ENCODE data around the gene RIMS3.
"Not testable (repeated sequence)": the region's sequence is repeated elsewhere in the genome, so short reads cannot be mapped to it uniquely, and the experiment has no call there.

The RIMS3 gene

DNA sequence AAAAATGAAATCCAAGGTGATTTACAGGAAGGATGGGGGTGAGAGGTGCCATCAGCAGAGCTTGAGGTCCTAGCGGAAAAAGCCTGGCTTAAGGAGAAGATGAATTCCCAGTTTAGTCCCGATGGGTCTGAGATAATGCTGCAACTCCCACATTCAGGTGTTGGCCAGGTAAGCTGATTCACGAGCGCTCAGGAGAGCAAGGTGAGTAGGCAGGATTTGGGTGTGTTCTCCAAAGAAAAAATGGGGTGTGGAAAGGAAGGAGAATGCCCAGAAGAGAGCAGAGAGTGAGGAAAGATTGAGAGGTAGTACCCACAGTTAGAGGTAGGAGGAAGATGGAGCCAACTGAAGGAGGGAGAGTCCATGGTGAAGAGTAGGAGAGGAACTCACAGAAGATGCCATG is 12.5 kb downstream of the RIMS3 start:
- no peak for DNase-seq

DNA sequence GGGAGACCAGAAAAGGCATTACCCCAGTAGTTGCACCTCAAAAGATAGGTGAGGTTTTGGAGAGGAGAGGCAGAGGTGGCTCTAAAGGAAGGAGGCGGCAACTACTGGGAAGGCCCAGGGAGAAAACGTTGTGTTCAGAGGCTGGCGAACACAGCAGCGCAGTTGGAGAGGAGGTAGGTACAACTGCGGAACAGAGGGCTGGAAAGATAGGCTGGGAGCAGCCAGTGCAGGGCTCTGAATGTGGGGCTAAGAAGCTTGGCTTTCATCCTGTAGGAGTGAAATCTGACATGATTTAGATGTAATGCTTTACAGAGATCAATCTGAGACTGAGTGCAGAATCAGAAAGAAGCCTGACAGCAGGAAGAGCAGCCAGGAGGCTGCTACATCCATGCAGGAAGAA is 13.0 kb downstream of the RIMS3 start:
- DNase-seq: no peak

DNA sequence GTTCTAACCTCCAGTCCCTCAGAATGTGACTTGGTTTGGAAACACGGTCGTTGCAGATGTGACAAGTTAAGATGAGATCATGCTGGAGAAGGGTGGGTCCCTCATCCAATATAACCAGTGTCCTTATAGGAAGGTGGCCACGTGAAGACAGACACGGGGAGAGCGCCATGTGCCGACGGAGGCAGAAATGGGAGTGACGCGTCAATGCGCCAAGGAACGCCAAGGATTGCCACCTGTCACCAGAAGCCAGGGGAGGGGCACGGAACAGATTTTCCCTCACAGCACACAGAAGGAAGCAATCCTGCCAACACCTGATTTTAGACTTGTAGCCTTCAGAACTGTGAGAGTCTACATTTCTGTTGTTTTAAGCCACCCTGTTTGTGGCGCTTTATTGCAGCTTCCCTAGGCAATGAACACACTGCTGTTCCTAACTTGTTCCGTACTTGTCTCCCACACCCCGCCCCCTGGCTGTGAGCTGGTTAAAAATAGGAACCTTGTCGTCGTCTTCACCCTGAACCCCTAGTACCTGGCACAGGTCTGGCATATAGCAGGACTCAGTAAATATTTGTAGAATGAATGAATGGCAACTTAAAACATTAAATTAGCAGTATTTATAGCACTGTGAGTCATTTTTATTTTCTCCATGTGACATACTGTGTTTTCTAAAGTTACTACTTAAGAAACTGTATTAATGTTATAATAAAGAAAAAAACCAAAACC is 14.2 kb downstream of the RIMS3 start:
- DNase-seq: no peak

DNA sequence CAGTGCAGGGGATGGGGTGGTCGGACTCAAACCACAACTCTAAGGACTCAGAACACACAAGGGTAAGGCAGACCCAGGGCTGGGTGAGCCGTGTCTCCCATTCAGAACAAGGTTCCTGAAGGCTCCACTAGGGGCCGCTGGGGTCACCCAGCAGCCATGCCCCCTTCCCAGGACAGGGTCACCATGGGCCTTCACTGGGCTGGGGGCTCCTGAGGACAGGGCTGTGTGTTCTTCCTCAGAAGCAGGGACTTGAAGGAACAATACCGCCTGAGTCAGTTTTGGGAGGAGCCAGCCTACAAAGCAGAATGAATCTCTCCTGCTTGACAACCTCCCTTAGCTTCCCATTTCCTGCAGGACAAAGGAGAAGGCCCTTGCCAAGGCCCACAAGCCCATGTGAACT is 15.4 kb downstream of the RIMS3 start:
- no peak for DNase-seq

DNA sequence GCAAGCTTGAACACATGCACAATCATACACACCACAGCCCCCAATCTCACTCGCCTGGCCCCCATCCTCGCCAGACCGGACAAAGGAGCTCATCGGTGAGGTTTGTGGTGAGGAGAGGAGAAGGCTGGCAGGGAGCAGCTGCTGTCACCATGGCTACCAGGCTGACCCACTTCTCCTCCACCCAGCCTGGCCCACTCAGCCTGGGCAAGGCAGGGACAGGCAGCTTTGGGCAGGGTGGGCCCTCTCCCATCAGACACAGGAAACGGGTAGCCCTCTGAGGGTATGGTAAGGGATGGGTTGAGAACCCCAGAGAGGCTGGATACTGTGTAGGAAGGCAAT is 15.9 kb downstream of the RIMS3 start:
- no peak for DNase-seq

DNA sequence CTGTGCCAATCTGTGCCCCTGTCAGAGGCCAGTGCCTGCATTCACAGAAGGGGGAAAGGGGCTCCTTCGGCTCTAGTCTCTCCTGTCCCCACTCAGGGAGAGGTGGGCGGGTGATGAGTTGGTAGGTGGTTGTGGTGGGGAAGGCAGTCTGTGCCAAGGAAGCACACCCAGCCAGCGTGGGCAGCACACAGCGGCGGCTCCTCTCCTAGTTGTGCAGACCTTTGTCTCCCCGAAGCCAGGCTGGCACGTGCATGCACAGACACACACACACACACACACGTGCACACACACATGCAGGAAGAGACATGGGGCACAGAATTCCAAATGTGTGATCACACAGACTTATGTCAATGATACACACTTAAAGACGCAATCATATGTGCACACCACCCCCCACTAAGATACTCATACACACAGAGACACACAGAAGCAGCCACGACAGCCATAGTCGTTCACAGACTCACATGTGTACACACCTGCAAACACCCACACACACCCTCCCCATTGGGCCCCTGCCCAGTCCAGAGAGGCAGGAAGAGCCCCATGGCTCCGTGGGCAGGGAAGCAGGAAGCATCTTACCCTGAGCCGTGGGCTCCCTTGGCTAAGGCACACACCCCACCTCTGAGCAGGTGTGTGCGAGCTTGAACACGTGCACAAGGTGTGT is 16.4 kb downstream of the RIMS3 start:
- no peak for DNase-seq

DNA sequence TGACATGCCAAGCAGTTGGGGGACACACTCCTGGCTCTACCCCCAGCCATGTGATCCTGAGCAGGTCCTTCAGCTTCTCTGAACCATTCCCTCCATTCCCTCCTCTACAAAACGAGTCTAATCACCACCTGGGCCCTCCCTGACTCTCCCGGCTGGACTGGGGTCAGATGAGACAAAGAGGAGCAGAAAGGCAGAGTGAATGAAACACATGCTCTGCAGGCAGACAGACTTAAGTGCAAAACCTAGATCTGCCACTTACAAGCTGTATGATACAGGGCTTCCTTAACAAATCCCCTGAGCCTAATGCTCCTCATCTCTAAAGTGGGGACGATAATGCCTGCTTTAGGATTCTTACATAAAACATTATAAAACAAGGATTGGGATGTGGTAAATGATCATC is 17.3 kb downstream of the RIMS3 start:
- DNase-seq: no peak

DNA sequence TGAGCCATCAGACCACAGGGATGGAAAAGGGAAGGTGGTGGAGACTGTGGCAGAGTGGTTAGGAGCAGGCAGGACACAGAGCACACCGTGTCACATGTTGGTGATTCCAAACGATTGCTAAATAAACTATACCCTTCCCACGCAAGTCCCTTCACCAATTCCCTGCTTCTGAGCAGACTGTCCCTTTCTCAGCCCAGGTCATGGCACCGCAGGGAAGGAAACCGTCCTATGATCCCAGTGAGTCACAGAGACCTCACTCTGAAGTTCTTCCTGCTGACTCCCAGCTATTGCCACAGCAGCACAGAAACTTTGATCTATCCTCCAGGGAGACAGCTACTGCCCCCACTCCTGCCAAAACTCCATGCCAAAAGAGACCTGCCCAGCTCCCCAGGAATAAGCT is 19.2 kb downstream of the RIMS3 start:
- DNase-seq: peak; percentile 51

DNA sequence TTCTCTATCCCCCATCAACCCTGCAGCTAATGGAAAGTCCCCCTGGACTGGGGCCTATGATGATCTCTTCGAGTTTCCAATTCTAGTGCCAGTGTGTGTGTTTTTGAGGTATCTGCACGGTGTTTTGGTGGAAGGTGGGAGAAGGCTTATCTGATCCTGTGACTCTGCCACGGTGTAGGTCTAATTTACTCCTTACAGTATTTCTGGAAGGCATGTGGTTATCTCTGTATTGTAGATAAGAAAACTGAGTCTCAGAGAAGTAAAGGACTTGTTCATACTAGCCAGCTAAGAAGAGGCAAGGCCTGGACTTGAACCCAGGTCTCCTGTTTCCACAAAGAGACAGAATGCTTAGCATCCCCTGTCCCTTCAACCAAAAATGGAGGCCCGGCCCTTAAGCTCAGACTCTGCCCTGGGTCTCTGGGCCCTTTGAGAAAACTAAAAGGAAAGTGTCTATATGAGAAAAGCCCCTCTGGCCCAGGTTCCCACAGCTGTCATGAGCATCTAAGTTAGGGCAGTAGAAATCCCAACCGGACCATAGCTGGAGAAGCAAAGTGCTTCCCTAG is 20.3 kb downstream of the RIMS3 start:
- DNase-seq: no peak

DNA sequence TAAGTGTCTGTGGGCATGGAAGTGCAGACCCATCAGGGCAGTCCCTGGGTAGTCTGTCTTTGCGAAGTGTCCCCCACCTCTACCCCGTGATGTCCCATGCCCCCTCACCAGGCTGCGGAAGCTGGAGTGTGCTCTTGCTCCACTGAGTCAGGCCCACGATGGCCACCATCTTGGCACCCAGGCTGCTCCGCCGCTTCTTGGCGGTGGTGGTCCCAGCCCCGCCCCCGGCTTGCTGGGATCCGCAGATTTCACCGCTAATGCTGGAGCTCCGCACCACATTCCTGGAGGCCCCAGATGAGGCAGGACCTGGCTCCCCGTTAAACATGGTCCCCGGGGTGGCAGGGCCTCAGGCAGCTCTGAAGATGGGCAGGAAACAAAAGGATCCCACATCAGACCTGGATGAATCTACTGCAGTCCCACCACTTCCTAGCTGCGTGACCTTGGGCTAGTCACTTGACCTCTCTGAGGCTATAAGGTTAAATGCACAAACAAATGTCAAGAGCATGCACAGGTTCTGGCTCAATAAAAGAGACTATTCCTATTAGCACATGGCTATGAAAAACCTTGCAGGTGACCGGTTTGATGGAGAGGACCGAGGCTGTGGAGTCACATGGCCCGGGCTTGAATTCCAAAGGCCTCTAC is 23.8 kb downstream of the RIMS3 start:
- DNase-seq: no peak

DNA sequence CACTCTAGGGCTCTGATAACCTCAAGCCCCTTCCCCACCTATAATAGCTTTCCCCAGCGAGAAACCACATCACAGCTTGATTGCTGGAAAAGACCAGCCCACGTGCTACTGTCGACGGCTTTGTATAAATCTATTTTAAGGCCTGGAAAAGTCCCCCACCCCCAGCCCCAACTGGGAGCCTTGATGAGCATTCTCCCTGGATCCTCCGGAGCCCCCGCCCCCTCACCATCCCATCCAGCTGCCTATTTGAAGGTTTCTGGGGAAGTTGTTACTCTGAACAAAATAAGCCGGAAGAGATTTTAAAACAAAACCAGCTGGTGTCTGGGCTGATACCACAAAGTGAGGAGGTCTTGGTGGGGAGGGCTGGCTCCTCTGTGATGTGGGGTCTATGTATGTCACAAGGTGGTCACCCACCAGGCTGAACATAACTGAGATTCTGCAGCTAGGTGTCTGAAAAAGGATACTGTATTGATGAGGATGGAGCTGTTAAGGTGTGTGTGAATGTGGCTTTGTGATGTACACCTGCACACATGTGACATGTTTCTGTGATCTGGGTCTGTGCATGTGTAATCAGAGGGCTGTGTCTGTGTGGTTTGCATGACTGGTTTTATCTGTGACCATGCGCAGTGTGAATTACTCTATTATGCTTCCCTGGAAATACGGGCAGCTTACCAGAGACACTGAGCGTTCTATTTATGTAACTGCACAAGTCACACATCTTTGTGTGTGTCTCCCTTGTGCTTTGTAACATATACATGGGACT is 25.0 kb downstream of the RIMS3 start:
- DNase-seq: no peak

DNA sequence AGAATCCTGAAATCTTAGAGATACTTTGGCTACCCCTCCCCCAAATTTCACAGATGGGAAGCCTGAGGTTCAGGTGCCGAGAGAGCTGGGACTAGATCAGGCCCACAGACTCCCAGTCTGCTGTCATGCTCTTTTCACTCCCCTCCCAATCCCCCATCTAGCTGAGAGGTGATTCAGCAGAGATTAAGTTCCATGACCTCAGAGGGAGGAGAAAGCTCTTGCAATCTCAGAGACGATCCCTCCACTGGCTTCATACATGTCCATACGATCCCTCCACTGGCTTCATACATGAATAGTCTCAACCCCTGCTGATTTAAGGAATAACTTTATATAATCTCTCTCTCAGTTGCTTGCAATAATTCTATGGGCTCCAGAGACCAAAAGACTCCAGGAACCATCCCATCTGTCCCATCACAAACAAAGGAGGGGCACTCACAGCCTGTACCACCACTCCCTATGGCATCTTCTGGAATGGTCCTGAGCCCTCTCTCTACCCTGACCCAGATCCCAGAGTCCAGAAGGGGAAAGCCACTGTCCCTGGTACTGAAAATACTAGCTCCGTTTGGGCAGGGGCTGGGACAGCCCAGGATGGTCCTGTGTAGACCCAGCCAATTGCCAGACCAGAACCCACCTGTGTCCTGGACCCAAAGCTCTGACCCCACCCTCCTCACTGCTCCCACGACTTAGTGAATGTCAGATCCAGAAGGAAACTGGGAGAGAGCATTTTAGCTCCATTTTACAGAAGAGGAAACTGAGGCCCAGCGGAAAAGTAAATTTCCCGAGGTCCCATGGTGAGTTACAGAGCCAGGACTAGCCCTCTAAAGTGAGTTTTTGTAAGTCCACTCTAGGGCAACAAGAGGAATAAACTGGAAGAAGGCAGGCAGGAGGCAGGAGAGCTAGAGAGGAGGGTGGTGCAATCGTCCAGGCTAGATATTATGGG is 27.1 kb downstream of the RIMS3 start:
- no peak for DNase-seq

DNA sequence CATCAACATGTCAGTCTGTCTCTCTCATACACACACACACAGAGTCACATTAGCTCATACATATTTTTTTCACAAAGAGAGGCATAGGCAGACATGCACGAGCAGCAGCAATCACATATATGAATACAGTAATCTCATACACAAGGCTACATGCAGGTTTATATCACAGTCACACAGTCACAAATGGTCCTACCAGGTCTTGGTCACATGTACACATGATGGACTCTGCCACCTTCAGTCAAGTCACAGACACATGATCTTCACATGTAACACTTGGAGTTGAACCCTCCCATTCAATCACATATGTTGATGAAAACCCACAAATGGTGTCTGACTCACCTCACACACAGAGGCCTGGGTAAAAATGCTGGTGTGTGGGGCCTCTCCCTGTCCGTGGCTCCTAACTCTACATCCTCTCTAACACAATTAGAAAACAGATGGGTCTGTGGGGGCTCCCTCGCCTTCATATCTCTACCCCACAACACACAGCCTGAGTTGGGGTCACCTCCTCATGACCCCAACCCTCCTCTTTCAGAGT is 27.9 kb downstream of the RIMS3 start:
- no peak for DNase-seq

DNA sequence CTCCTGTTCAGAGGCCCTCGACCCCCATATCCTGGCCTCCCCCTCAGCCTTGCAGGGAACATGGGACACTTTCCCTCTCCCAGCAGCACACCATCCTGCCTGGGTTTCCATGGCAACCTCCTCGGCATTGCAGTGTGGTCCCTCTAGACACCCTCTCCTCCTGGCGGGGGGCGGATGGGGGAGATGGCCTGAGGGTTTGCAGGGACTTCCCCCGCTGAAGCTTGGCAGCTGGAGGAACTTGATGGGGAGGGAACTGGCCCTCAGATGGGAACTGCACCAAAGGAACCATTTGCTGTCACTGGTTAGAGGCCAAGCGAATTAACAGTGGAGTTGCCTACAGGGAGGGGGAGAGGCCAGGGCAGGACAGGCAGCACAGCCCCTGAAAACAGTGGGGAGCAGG is 28.7 kb downstream of the RIMS3 start:
- no peak for DNase-seq

DNA sequence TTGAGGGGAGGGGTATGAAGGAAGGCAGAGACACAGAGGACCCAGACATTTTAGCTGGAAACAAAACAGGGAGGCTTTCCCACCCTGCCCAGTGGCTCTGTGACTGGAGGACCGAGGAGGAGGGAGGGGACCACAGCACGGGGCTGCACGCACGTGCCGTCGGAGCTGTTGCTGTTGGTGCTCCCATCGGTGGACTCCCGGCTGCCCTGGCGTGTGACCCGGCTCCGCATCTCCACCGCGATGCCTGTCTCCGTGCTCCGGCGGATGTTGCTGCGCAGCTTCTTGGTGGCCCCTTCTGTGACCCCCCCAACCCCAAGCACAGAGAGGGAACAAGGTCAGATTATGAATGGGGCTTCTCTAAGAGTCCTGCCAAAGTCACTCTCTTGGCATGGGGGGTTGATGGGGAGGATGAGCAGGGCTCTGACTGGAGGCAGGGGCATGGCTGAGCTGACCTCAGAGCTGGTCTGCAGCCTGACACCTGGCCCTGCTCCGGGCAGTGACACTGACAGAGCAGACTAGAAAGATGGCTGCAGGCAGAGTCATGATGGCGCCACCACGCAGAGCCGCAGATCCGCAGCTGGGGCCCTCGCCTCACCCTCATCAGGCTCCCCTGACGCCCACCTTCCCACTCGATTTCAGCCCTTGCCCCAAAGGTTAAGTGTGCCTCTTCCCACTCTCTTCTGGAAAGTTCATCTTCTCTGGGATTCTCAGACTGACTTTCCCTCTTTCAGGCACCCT is 29.6 kb downstream of the RIMS3 start:
- DNase-seq: no peak

DNA sequence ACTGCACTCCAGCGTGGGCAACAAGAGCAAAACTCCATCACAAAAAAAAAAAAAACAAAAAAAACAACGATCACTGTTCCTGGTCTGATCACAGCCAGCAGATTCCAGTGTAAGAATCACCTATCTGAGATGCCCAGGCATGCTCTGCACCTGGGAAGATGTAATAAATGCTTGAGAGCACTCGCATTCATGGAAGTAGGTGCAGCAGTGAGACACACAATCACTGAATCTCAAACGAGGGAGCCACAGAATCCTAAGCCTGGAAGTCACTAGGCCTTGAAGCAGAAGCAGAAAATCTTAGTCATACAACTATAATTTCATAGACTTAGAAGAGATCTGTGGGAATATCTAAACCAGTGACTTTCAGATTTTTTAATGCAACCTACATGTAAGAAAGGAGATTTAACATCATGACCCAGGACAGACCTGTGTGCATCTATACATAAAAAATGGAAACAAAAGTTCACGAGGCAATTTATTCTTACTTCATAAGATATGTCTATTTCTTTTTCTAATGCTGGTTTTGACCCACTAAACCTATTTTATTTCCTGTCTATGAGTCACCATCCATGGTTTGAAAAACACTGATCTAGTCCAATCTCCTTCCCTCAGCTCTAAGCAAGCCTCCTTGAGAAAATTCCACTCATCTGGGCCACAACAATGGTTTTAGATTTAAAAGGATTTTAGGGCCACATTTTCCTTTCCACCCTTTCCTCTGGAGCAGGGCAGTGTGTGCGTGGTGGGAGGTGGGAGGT is 30.4 kb downstream of the RIMS3 start:
- no peak for DNase-seq

DNA sequence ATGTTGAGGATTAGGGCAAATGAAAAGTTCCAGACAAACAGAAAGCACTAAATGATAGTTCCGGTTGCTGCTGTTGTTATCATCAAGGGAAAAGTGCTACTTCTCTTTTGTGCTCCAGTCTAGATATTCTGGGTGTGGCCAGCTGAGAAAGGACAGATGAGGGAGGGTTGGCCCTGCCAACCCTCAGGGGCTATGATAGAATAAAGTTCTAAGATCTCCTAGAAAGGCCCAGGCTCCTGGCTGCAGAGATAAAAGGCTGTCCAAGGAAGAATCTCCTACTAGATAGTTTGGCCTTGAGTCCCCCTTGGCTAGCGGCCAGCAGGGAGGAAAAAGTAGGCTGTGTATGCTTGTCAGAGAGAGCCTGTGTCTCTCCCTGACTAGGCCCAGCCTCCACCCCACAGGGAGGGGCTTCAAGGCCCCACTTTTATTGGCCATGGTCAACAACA is 31.5 kb downstream of the RIMS3 start:
- no peak for DNase-seq

DNA sequence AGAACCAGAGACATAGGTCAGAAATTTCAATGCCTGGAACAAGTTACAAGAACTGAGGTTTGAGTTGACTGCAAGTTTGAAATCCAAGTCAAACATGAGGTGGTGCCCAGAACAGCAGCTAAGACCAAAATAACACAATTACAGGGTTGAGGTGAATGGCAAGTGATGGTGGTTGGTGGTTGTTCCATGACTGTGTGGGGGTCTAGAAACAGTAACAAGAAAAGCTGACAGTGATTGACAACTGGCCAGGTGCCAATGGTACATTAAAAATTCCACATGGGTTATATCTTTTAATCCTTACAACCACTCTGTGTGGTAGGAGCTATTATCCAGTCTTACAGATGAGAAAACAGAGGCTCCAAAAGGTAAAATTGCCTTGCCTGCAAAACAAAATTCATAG is 32.0 kb downstream of the RIMS3 start:
- no peak for DNase-seq

DNA sequence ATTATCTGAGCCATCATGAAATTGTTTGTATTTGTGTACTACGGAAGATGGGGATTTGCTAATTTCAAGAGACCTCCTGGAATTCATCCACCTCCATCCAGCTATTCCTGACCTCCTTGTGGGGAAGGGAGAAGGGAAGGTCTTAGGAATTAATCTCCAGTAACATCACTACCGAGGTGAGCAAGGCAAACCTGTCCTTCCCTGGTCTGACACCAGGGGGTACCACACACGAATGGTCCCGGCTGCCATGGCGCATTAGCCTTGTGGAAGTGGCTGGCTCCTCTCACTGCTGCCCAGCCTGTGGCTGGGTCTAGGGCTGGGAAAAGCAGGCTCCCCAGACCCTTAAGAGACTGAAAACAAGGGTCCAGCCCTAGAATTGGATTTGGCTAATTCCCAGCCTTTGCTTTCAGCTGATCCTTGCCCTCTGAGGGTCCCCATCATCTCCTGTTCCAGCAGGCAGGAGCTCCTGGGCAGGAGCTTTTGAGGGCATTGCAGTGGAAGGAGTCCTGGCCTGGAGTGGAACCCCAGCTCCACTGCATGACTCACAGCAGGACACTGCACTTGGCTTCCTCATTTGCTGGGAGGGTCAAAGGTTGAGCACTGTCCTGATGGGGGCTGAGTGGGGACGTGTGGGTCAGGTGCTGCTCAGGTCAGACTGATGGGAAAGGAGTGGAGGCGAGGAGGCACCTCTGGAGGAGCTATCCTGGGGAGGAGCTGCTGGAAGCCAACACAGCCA is 34.8 kb downstream of the RIMS3 start:
- no peak for DNase-seq

DNA sequence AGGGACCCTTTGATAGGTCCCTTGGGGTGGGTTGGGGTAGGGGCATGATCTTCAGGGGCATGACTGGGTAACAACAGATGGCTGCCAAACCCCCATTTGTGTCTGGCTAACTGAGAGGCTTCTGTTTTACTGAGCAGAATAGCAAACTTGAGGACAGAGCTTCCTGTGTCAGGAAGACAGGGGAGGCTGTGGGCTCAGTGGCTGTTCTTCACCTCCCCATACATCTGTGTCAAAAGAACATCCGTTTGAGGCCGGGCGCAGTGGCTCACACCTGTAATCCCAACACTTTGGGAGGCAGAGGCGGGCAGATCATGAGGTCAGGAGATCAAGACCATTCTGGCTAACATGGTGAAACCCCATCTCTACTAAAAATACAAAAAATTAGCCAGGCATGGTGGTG is 35.9 kb downstream of the RIMS3 start:
- DNase-seq: not testable (repeated sequence)
